ENCODE measurements around the gene SHISA3.

The SHISA3 gene

DNA sequence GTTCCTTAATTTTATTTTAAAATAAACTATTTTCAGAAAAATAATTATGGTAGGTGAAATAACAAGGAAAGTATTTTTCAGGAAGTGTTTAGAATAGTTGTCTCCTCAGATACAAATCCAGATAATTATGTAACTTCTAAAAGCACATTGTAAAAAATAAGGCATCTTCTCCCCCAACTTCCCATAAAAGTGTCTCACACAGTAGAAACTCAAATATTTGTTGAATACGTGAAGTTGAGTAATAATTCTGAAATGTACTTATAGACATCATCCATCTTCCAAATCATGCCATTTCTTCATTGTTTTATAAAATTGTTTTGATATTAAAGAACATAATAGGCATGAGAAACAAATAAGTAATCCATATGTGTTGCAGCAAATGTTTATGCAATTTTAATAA lies 18.0 kb downstream of the SHISA3 start:
- H3K27me3 ChIP-seq (ENCODE audit: control insufficient read depth in 1 of 2, insufficient read depth in 2 of 2, low read length in 2 of 2) = no peaks in the 10 kb centered on the region
- H3K9me3 ChIP-seq (ENCODE audit: low read length) = no peaks in the 10 kb centered on the region
- no peak overlapping the region for H3K27ac ChIP-seq (ENCODE audit: low read depth, low read length)
- no peaks in the 10 kb centered on the region for H3K4me1 ChIP-seq (ENCODE audit: insufficient read depth, low read length)
- no peak overlapping the region for H3K9ac ChIP-seq (ENCODE audit: low read length)
- no peaks in the 10 kb centered on the region for H3K36me3 ChIP-seq (ENCODE audit: insufficient read depth, low read length)
- H3K4me3 ChIP-seq (ENCODE audit: low read depth in 1 of 2, low read length in 2 of 2) = no peak overlapping the region

- Histone ChIP-seq H3K27ac (ENCODE audit: low read depth, low read length) (no peak overlapping the region), H3K4me1 (ENCODE audit: insufficient read depth, low read length) (no peaks in the 10 kb centered on the region), H3K9me3 (ENCODE audit: low read length) (no peaks in the 10 kb centered on the region), H3K4me3 (ENCODE audit: low read depth in 1 of 2, low read length in 2 of 2) (no peak overlapping the region), H3K9ac (ENCODE audit: low read length) (no peak overlapping the region), H3K36me3 (ENCODE audit: insufficient read depth, low read length) (peaks cover under 1% of the 10 kb centered on the region), H3K27me3 (ENCODE audit: control insufficient read depth in 1 of 2, insufficient read depth in 2 of 2, low read length in 2 of 2) (no peaks in the 10 kb centered on the region)
Observed at GRCh38 chr4:42416017-42416416, 18.7 kb downstream of the SHISA3 start.

- no peak overlapping the region for H3K9ac ChIP-seq (ENCODE audit: low read length)
- no peak overlapping the region for H3K27ac ChIP-seq (ENCODE audit: low read depth, low read length)
- no peaks in the 10 kb centered on the region for H3K27me3 ChIP-seq (ENCODE audit: control insufficient read depth in 1 of 2, insufficient read depth in 2 of 2, low read length in 2 of 2)
- H3K9me3 ChIP-seq (ENCODE audit: low read length) = no peaks in the 10 kb centered on the region
- H3K4me1 ChIP-seq (ENCODE audit: insufficient read depth, low read length) = no peaks in the 10 kb centered on the region
- H3K4me3 ChIP-seq (ENCODE audit: low read depth in 1 of 2, low read length in 2 of 2) = no peak overlapping the region
- H3K36me3 ChIP-seq (ENCODE audit: insufficient read depth, low read length) = peaks cover 6% of the 10 kb centered on the region
Observed at GRCh38 chr4:42417550-42417949, 20.3 kb downstream of the SHISA3 start.

- H3K27me3 ChIP-seq (ENCODE audit: control insufficient read depth in 1 of 2, insufficient read depth in 2 of 2, low read length in 2 of 2) = no peaks in the 10 kb centered on the region
- no peaks in the 10 kb centered on the region for H3K4me1 ChIP-seq (ENCODE audit: insufficient read depth, low read length)
- no peak overlapping the region for H3K4me3 ChIP-seq (ENCODE audit: low read depth in 1 of 2, low read length in 2 of 2)
- peaks cover 6% of the 10 kb centered on the region for H3K36me3 ChIP-seq (ENCODE audit: insufficient read depth, low read length)
- no peak overlapping the region for H3K27ac ChIP-seq (ENCODE audit: low read depth, low read length)
- no peaks in the 10 kb centered on the region for H3K9me3 ChIP-seq (ENCODE audit: low read length)
- no peak overlapping the region for H3K9ac ChIP-seq (ENCODE audit: low read length)
Observed at GRCh38 chr4:42420140-42420539, 22.9 kb downstream of the SHISA3 start.

DNA sequence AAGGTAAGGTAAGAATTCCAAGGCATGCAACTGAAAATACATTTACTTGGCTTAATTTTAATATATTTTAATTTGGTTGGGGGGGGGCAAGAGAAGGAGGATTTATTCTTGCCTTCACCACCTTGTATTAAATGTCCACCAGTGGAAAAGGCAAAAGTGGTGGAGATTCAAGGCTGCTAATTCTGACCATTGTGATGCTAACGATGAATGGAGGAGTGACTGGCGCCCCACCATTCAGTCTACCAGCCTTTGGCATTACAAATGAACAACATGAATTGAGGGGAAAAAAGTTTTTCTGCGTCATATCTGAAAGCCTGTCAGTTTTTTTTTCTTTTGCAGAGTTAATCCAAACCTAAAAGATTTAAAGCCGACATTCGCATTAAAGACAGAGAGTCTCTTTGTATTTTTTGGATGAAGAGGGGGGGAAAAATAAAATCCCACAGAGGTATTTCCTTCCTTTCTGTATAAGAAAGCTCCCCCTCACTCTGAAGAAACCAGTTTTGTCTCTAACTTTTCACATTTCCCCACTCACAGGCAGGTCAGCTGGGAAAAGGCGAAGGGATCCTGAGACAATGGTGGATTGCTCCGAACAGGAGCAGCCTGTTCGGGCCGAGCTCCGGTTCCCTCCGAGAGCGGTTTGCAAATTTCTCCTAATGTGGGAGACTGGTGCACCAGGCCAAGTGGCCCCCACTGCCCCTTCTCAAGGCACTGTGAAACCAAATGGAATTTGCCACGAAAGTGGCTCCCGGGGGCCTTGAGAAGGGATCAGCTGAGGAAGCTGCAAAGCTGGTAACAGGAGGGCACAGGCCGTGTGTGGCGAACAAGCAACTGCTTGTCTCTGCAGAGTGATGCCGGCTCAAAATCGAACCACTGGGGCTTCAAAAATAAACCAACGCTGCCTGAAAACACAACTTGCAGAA lies 28.1 kb downstream of the SHISA3 start:
- Histone ChIP-seq H3K27me3 (ENCODE audit: control insufficient read depth in 1 of 2, insufficient read depth in 2 of 2, low read length in 2 of 2) (no peaks in the 10 kb centered on the region), H3K9ac (ENCODE audit: low read length) (no peak overlapping the region), H3K4me3 (ENCODE audit: low read depth in 1 of 2, low read length in 2 of 2) (no peak overlapping the region), H3K36me3 (ENCODE audit: insufficient read depth, low read length) (peaks cover 6% of the 10 kb centered on the region), H3K4me1 (ENCODE audit: insufficient read depth, low read length) (no peaks in the 10 kb centered on the region), H3K9me3 (ENCODE audit: low read length) (no peaks in the 10 kb centered on the region), H3K27ac (ENCODE audit: low read depth, low read length) (no peak overlapping the region)

DNA sequence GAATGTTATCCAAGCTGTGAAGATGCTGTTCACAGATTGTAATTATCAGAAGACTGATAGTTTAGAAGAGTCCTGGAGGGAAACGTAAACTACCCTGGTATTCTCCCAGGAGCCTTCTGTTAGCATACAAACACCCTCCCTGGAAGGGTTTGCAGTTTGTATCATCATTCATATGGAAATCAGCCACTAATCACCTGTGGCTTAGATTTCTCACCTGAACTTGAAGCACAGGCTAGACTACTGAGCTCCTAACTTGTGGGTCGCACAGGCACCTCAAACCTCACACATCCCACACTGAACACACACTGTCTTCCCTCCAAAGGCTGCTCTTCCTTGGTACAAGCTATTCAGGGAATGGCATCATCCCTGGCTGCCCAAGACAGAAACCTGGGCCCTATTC lies 30.7 kb downstream of the SHISA3 start:
- Histone ChIP-seq H3K27ac (ENCODE audit: low read depth, low read length) (no peak overlapping the region), H3K36me3 (ENCODE audit: insufficient read depth, low read length) (peaks cover 1% of the 10 kb centered on the region)

GRCh38 chr4:42436928-42437565 lies 39.8 kb downstream of the SHISA3 start:
- H3K27ac ChIP-seq (ENCODE audit: low read depth, low read length) = no peak overlapping the region
- H3K4me1 ChIP-seq (ENCODE audit: insufficient read depth, low read length) = no peaks in the 10 kb centered on the region
- H3K36me3 ChIP-seq (ENCODE audit: insufficient read depth, low read length) = peaks cover 12% of the 10 kb centered on the region
- H3K9ac ChIP-seq (ENCODE audit: low read length) = no peak overlapping the region
- H3K27me3 ChIP-seq (ENCODE audit: control insufficient read depth in 1 of 2, insufficient read depth in 2 of 2, low read length in 2 of 2) = no peaks in the 10 kb centered on the region
- no peak overlapping the region for H3K4me3 ChIP-seq (ENCODE audit: low read depth in 1 of 2, low read length in 2 of 2)
- H3K9me3 ChIP-seq (ENCODE audit: low read length) = no peaks in the 10 kb centered on the region

More for the DNA sequence above, 30.7 kb downstream of the SHISA3 start:
- no peak overlapping the region for H3K4me3 ChIP-seq (ENCODE audit: low read depth in 1 of 2, low read length in 2 of 2)
- H3K9ac ChIP-seq (ENCODE audit: low read length) = no peak overlapping the region
- H3K27me3 ChIP-seq (ENCODE audit: control insufficient read depth in 1 of 2, insufficient read depth in 2 of 2, low read length in 2 of 2) = no peaks in the 10 kb centered on the region
- no peaks in the 10 kb centered on the region for H3K9me3 ChIP-seq (ENCODE audit: low read length)
- H3K4me1 ChIP-seq (ENCODE audit: insufficient read depth, low read length) = no peaks in the 10 kb centered on the region

GRCh38 chr4:42440083-42440482 lies 42.8 kb downstream of the SHISA3 start:
- Histone ChIP-seq H3K27me3 (ENCODE audit: control insufficient read depth in 1 of 2, insufficient read depth in 2 of 2, low read length in 2 of 2) (no peaks in the 10 kb centered on the region), H3K9me3 (ENCODE audit: low read length) (no peaks in the 10 kb centered on the region), H3K27ac (ENCODE audit: low read depth, low read length) (no peak overlapping the region), H3K9ac (ENCODE audit: low read length) (no peak overlapping the region), H3K36me3 (ENCODE audit: insufficient read depth, low read length) (peaks cover 14% of the 10 kb centered on the region), H3K4me3 (ENCODE audit: low read depth in 1 of 2, low read length in 2 of 2) (no peak overlapping the region), H3K4me1 (ENCODE audit: insufficient read depth, low read length) (no peaks in the 10 kb centered on the region)

DNA sequence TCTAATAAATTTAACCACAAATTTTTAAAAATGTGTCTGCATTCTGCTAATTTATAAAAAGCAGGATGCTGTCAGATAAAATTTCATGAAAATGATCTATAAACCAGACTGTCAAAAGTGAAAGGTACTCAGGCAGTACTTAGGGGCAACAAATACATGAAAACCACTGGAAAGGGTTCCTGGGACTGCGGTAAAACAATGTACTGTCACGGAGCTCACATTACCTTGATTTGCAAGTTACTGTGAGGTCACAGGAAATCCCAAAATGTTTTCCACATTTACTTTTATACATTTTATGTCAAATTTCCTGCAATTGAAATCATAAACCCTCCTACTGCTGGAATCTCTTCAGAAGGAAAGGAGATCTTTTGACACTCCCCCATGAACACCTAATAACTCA lies 45.3 kb downstream of the SHISA3 start:
- H3K9me3 ChIP-seq (ENCODE audit: low read length) = no peaks in the 10 kb centered on the region
- H3K4me1 ChIP-seq (ENCODE audit: insufficient read depth, low read length) = no peaks in the 10 kb centered on the region
- H3K36me3 ChIP-seq (ENCODE audit: insufficient read depth, low read length) = peaks cover 14% of the 10 kb centered on the region
- no peaks in the 10 kb centered on the region for H3K27me3 ChIP-seq (ENCODE audit: control insufficient read depth in 1 of 2, insufficient read depth in 2 of 2, low read length in 2 of 2)
- H3K27ac ChIP-seq (ENCODE audit: low read depth, low read length) = no peak overlapping the region
- H3K4me3 ChIP-seq (ENCODE audit: low read depth in 1 of 2, low read length in 2 of 2) = no peak overlapping the region
- H3K9ac ChIP-seq (ENCODE audit: low read length) = no peak overlapping the region

DNA sequence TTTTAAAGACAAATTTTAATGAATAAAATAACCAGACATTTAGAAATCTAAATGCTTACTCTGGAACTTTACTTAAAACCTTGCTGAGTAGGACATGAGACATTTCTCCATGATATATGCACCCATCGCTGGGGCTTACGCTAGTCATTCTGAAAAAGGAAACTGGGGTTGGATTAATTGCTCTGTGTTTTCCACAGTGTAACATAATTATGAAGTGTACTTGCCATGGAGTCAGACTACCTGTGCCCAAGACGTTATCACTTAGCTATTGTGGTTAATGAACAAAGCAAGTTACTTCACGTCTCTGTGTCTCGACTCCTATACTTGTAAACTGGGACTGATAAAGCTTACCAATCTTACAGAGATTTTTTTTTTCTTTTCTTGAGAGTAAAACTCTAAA lies 47.8 kb downstream of the SHISA3 start:
- Histone ChIP-seq H3K36me3 (ENCODE audit: insufficient read depth, low read length) (peaks cover 10% of the 10 kb centered on the region), H3K4me1 (ENCODE audit: insufficient read depth, low read length) (no peaks in the 10 kb centered on the region), H3K9ac (ENCODE audit: low read length) (no peak overlapping the region), H3K27me3 (ENCODE audit: control insufficient read depth in 1 of 2, insufficient read depth in 2 of 2, low read length in 2 of 2) (no peaks in the 10 kb centered on the region), H3K4me3 (ENCODE audit: low read depth in 1 of 2, low read length in 2 of 2) (no peak overlapping the region), H3K9me3 (ENCODE audit: low read length) (no peaks in the 10 kb centered on the region), H3K27ac (ENCODE audit: low read depth, low read length) (no peak overlapping the region)

- Histone ChIP-seq H3K9me3 (ENCODE audit: low read length) (no peaks in the 10 kb centered on the region), H3K4me3 (ENCODE audit: low read depth in 1 of 2, low read length in 2 of 2) (no peak overlapping the region), H3K27me3 (ENCODE audit: control insufficient read depth in 1 of 2, insufficient read depth in 2 of 2, low read length in 2 of 2) (no peaks in the 10 kb centered on the region), H3K27ac (ENCODE audit: low read depth, low read length) (no peak overlapping the region), H3K9ac (ENCODE audit: low read length) (no peak overlapping the region), H3K4me1 (ENCODE audit: insufficient read depth, low read length) (no peaks in the 10 kb centered on the region), H3K36me3 (ENCODE audit: insufficient read depth, low read length) (peaks cover 7% of the 10 kb centered on the region)
Observed at GRCh38 chr4:42446823-42447222, 49.5 kb downstream of the SHISA3 start.

Data from muscle layer of colon (tissue), 2 donors.